Forelimb muscle (tissue), 1 donor: Measurements from ENCODE around the gene HNRNPC. TPM values are rescaled to one million over a fixed set of nuclear protein-coding genes. Genes with fewer than 3 reads are reported as not detected.
"Not testable (repeated sequence)": the region's sequence is repeated elsewhere in the genome, so short reads cannot be mapped to it uniquely, and the experiment has no call there.

Experiments used
- DNase-seq: peaks from one replicate; pipeline ENCODE4 v3.0.0-alpha.2; 2013; ENCODE audit warnings: low read depth
- polyA plus RNA-seq: library from polyadenylated mRNA; unstranded; fragments of 120-200 nt; gene quantifications from one replicate; pipeline ENCODE4 v1.2.1, GENCODE V29; 2013; ENCODE audit not compliant: insufficient read length

HNRNPC gene
- polyA plus RNA-seq, 1 donor: 401 TPM

DNA sequence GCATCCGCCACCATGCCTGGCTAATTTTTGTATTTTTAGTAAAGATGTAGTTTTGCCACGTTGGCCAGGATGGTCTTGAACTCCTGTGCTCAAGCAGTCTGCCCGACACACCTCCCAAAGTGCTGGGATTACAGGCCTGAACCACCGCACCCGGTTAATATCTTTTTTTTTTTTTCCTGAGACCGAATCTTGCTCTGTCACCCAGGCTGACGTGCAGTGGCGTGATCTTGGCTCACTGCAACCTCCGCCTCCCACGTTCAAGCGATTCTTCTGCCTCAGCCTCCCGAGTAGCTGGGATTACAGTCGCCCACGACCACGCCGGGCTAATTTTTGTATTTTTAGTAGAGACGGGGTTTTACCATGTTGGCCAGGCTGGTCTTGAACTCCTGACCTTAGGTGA lies 3.4 kb upstream of the HNRNPC start:
- DNase-seq: not testable (repeated sequence)

DNA sequence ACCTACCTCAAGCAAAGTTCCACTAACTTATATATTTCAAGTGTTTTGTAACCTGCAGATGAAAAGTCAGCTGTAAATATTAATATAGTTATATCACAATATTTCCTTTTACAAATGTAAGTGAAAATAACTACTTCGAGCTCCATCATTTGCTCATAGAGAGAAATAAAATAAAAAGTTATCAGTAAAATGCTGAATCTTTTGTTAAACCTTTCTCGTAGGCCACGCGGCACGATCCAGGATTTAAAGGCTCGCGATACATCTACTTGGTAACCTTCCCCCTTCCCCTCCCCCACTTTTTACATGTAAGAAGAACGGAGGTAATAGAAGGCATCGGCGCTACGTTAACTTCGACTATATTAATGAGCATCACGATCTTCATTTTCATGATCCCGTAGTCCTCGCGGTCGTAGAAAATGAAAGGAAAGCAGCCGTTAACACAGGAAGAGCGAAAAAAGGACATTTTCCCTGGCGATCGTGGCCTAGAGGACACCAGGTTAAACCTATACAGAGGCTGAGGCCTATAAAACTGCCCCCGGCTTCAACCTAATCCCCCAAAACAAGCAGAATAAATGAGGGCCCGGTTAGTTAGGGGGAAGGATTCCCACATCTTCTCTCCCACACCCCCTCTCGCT lies 508 bp downstream of the HNRNPC start:
- peak; percentile 35 for DNase-seq

DNA sequence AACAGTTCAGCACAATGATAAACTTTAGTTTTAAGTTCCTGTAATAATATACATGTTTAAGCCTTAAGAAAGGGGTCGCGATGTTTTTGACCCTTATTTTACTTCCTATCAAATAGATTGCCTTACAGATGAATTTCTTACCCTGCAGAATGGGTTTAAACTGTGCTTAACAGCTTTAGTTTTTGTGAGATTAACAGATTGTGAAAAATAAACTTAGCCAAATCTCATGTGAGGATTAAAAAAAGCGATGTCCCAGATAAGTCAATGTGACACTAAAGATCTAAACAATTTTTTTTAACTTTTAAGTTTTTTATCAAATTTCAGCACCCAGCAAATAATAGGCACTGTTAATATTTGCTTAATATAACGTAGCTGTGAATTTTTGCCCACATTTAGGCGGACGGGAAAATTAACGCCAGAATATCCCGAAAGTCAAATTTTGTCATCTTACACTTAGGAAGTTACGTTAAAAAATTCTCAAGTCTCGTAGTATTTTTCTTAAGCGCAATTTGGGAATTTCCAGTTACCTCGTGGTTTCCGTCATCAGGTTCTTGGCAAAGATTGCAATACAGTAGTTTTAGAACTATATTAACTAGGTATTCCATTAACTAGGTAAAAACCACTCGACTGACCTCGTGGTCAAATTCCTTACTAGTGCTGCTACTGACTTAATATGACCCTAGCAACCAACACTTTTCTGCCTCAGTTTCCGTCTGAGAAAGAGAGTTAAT lies 1.2 kb downstream of the HNRNPC start:
- DNase-seq: no peak

DNA sequence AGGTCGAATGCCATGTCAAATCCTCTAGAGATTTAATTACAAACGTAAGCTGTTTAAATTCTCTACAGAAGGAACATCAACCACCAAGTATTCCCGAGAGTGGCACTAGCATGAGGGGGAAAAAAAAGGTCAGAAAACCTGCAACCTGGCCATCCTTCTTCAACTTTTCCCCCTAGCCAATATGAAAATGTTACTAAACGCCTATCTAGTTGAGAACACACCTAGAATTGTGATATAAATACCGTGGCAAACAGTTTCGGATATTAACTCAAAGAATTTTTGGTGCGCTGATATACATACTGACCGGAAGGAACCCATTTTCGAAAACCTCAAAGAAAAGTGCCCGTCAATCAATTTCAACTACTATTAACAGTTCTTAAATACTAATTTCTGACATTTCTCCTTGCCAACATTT lies 1.8 kb downstream of the HNRNPC start:
- no peak for DNase-seq

DNA sequence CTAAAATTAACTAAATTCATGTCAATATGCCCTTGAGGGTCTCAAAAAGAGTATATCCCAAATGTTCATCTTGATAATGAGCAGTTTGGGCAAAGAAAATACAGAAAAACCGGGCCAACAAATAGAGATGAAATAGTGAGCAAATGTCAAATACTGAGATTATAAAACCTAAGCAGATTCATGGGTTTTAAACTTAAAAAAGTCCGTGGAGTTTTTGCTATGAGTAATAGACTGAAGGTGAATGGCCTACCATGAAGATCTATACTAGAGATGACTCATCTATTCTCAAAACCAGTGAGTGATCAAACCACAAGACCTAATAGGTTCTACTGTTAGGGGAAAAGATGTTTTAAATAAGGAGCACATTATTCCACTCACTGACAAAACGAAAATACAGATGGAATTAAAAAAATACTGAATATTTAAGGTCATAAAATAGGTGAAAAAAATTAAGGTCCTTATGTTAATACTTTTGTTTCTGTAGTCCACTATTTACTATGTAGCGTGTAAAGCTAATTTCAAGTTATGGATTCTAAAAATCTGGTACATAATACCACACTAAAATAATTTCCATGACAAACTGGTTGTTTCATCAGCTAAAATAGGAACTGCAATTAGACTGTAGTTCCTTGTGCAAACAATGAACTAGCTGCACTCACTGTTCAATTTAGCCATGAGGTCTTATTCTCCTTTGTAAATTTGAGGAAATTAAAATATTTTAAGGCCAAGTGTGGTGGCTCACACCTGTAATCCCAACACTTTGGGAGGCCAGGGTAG lies 5.0 kb downstream of the HNRNPC start:
- no peak for DNase-seq

DNA sequence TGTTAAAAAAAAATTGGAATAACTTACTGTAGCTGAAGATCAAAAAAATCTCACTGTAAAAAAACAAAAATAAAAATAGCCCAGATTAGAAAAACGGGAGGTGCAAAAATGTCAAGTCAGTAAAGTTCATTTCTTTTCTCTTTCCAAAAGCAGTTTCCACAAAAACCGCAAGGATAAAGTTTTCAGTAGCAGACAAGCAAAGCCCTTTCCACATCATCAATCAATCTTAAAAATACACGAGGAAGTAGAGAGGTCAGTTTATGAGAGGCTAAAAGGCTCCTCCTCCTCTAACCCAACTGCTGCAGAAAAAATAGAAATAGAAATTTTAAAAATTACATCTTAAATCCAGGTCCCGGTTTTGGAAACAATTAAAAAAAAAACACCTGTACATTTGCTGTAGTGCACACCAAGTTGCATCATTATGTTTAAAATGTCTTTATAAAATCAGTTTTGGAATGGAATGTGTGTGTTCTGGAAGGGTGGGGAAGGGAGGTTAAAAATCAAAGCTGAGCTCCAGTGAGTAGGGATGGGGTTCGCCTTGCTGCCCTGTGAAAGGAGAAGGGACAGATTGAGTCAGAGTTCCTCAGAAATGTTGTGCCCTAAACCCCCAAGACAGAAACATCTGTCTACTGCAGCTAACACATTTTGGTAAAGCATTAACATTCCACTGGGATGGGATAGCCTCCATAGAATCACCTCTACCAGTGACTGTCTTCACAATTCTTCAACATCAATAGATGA lies 5.8 kb downstream of the HNRNPC start:
- no peak for DNase-seq

DNA sequence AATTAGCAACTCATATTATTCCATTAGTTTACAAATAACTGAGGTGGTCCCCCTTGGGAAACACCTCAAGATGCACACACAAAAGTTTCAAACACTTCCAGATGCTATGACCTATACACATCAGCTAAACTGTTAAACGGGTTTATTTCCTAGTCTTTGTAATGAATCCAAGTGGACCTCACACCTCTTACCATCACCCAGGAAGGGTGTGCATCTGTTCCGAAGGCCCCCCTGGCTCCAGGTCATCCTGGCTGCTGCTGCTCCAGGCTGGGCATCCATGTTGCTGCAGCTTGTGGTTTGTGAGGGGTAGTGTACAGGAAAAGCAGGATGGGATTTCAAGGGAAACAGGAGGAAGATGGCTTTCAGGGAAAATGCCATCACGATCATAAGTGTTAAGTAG lies 6.8 kb downstream of the HNRNPC start:
- no peak for DNase-seq

DNA sequence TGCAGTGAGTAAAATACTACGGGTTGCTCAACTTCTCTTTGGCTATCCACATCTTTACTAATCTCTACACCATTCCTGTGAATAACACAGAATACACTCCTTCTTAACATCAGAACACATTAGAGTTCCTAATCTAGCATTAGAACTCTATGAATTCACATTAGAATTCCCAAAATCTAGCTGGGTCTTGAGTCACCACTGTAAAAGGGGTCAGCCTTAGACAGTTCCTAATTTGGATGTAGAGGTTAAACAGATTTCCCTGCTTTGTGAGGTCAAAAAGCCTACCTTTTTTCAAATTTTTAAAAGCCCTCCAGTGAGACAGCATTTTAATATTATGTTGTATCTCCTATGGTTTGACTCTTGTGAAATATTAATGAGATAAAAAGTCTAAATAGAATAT lies 7.4 kb downstream of the HNRNPC start:
- DNase-seq: no peak

DNA sequence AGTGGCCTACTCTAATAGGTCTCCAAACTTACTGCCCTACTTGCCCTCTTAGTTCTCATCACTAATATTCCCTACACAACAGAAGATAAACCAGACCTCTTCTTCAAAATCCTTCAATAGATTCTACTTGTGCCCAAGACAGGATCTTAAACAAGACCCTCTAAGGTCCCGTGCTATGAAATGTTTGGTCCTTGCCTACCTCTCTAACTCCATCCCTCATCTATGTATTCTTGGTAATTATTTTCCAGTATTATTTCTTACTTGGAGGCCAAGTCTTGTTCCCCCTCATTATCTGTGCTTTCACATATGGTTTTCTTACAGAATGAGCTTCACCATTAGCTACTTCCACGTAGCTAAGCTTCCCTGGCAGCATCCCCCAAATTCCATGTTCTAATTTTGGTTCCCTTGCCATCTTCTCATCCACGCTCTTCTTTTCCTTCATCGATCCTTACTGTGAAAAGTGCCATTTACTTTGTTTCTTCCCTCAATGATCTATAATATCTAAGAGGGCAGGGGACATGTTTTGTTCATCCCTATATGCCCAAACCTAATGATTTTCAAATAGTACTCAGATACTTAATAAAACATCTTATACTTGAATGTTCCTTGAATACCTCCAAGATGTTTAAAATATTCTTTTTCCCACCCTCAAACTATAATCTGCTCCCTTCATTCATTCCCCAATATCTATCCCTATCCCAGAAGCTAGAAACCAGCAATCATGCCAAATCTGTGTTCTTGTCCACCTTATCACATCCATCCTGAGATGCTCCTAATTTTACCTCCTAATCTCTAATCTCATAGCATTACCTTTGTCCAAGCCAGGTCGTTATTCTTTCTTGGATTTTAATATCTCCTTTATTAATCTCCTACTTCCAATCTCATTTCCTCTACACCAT lies 10.1 kb downstream of the HNRNPC start:
- DNase-seq: no peak

DNA sequence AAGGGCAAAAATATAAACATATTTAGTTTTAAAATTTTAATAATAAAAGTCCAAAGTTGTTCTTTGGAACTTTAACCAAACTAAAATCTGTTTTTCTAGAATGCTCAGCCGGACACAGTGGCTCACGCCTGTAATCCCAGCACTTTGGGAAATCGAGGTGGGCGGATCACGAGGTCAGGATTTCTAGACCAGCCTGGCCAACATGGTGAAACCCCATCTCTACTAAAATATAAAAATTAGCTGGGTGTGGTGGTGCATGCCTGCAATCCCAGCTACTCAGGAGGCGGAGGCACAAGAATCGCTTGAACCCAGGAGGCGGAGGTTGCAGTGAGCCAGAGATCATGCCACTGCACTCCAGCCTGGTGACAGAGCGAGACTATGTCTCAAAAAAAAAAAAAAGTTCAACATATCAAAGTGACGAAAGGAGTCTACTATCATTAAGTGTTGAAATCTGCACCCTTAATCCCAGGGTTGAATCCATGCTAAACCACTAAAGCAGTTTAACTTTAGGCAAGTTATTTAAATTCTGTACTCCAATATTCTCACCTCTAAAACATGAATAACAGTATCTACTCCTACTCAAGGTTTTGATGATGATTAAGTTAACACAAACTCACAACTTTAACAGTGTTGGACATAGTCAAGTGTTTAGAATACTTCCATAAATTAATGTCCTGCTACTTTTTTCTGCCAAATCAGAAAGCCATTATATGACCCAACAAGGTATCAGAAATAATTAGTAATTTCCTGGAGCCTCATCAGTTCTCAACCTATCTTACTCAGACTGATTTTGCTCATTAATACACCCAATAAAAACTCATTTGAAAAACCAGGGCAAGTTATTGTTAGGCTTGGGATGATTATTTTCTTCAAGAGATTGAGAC lies 11.0 kb downstream of the HNRNPC start:
- no peak for DNase-seq

DNA sequence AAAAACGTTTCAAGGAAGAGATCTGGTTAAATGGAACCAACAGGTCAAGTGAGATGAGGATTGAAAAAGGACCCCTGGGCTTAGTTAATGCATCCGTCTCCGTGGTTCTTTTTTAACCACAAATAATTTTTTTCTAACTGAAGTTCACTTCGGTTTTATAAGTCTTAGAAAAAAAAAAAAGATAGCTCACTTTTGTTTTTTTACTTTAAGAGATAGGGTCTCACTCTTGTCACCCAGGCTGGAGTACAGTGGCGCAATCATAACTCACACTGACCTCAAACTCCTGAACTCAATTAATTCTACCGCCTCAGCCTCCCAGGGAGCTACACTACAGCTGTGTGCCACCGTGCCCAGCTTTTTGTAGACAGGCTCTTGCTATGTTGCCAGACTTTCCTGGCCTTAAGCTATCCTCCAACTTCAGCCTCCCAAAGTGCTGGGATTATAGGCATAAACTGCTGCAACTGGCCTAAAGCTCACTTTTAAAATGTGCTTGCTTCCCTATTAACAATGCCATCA lies 11.8 kb downstream of the HNRNPC start:
- no peak for DNase-seq

DNA sequence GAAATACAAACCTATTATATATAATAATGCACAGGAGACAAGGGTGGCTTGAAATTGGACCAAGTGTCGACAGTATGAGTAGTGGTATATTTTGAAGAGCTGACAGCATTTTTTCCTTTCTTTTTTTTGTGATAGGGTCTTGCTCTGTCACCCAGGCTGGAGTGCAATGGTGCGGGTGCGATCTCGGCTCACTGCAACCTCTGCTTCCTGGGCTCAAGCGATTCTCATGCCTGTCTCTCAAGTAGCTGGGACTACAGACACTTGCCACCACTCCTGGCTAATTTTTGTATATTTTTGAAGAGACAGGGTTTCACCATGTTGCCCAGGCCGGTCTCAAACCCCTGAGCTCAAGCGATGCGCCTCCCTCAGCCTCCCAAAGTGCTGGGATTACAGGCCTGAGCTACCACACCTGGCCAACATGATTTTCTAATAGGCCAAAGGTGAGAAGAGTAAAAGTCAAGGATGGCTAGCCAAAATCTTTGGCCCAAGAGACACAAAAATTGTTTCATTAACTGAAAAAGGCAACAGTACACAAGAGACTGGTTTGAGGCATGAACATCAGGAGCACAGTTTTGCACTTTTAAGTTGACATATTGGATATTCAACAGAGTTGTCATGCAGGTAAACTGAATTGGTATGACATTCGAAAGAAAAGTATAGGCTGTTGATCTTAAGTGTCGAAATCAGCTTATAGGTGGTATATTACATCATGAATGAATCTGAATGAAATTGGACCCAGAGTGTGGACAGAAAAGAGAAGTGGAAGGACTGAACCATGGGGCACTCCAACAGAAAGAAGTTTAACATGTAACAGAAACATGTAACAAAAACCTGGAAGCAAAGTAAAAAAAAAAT lies 12.5 kb downstream of the HNRNPC start:
- no peak for DNase-seq

DNA sequence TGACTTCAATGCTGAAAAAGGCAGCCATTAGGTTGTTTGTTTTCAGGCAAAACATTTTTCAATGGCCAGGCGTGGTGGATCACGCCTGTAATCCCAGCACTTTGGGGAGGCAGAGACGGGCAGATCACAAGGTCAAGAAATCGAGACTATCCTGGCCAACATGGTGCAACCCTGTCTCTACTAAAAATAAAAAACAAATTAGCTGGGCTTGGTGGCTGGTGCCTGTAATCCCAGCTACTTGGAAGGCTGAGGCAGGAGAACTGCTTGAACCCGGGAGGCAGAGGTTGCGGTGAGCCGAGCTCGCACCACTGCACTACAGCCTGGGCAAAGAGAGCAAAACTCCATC lies 13.2 kb downstream of the HNRNPC start:
- not testable (repeated sequence) for DNase-seq

DNA sequence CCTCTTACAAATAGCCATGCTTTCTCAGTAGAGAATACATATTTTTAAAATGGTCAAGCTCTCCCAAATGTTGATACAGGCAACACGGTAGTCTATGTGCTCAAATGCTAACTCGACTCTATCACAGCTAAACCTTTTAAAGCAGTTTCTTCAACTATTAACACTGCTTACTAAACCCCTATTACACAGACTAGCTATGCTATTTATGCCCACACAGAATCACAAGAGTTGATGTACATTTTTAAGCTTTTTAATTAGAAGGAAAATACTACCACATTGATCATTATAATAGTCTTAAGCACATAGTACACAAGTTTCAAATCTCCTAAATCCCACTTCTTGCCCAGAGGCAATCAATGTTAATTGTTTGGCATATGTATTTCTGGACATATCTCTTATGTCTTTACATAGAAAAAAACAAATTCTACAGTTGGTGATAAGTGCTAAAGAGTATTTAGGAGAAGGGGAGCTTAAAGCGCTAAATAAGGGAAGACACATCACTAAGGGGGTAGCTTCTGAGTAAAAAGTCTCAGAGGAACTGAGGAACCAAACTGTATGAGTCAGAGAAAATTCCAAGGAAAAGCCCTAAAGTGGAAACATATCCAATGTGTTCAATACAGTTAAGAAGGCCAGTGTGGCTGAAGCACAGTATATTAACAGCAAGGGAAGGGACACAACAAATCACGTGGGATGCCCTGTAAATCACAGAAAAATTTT lies 13.7 kb downstream of the HNRNPC start:
- DNase-seq: no peak

DNA sequence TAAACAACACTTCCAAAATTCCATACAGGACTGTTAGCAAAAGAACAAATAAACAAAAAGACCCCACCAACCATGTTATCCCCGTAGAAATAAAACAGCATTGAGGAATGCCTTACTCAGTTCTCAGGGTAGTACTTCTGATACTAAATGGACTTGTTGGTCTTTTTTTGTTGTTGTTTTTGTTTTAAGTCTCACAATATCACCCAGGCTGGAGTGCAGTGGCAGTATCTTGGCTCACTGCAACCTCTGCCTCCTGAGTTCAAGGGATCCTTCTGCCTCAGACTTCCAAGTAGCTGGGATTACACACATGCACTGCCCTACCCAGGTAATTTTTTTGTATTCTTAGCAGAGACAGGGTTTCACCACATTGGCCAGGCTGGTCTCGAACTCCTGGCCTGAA lies 17.1 kb downstream of the HNRNPC start:
- no peak for DNase-seq

DNA sequence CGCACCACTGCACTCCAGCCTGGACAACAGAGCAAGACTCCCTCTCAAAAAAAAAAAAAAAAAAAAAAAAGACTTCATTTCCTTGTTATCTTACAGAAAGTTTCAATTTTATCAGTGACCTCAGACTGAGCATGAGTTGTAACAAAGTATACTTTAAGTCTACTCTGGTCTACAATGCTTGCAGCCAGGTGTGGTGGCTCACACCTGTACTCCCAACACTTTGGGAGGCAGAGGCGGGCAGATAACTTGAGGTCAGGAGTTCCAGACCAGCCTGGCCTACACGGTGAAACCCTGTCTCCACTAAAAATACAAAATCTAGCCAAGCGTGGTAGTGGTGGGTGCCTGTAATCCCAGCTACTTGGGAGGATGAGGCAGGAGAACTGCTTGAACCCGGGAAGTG lies 18.0 kb downstream of the HNRNPC start:
- no peak for DNase-seq

DNA sequence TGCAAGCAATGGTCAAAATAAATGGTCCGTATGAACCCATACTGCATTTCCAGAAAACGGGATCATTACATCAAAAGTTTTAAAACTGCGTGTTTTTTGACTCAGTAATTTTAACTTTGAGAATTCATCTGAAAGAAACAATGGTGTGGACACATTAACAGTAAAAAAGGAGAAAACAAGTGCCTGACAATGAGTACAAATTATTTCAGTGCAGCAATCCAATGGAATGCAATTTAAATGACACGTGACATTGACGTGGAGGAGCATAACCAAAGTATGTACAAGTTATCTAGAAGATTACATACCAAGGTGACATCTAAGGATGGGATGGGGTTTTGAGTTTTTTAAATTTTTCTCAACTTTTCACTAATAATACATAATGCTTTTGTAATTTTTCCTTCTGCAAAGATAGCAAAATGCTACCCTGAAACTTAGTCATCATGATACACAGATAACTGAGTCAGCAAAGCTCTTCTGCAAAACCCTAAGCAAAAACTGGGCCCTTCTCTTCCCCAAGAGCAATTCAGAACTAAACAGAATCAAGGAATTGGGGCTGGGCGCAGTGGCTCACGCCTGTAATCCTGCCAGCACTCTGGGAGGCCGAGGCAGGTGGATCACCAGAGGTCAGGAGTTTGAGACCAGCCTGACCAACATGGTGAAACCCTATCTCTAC lies 20.4 kb downstream of the HNRNPC start:
- DNase-seq: no peak

DNA sequence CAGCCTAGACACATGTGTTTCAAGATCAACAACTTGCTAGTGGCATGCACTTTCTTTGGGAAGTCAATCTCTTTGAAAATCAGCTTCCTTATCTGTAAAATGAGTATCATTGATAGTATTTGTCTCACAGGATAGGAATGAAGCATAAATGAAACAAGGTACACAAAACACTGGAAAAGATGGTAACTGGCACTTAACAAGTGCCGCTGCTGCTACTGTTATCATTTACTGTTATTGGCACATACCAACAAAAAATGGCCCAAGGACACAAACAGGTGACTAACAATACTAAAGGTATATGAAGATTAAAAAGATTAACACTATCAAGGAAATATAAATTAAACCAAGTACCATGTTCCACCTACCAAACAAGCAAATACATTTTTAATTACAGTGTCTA lies 20.9 kb downstream of the HNRNPC start:
- DNase-seq: no peak
